H1 (cell line): ENCODE results near the gene CCL8. TPM values are rescaled to one million over a fixed set of nuclear protein-coding genes. Genes with fewer than 3 reads are reported as not detected.

ENCODE experiments used
- CTCF ChIA-PET: fragments of 300-600 bp; sonication (Branson Sonifier 250); formaldehyde crosslinking; loops from one replicate; lab custom pipeline; 2021; ENCODE audit not compliant: partially characterized antibody; lab: Charles Lee
- POLR2A ChIA-PET: fragments of 300-600 bp; sonication (Branson Sonifier 250); formaldehyde crosslinking; loops from one replicate; lab custom pipeline; 2021; ENCODE audit warnings: inconsistent platforms; ENCODE audit not compliant: partially characterized antibody; lab: Charles Lee
- DNase-seq, 2 experiments: peaks; one replicate each; pipeline versions ENCODE4 v3.0.0 to v3.0.0-alpha.2; 2010 to 2022; ENCODE audit warnings: low spot score in 2 of 2, low read depth in 1 of 2, mixed read lengths in 1 of 2
- FAIRE-seq: peaks from 2 replicates; lab custom pipeline; 2011; peaks lifted over from hg19 to GRCh38; lab: Jason Lieb, UNC
- H2AFZ ChIP-seq: 2 replicates; pipeline ENCODE4 v1.8.1; 2012; ENCODE audit warnings: low read length, inconsistent platforms
- H2AK5ac ChIP-seq: 2 replicates; pipeline ENCODE4 v1.6.1; 2013; ENCODE audit warnings: low read depth, low read length
- H2BK120ac ChIP-seq: replicated peaks from 2 replicates; pipeline ENCODE3; 2013; ENCODE audit warnings: low read depth, low read length, inconsistent platforms
- H2BK12ac ChIP-seq: 2 replicates; pipeline ENCODE4 v1.6.1; 2013; ENCODE audit warnings: low read depth, low read length
- H2BK15ac ChIP-seq: 2 replicates; pipeline ENCODE4 v1.6.1; 2013; ENCODE audit warnings: low read length
- H2BK20ac ChIP-seq: 2 replicates; pipeline ENCODE4 v1.6.1; 2013; ENCODE audit warnings: low read length
- H2BK5ac ChIP-seq: 2 replicates; pipeline ENCODE4 v1.6.1; 2013; ENCODE audit warnings: low read depth, low read length
- H3K14ac ChIP-seq: 2 replicates; pipeline ENCODE4 v1.6.1; 2013; ENCODE audit warnings: inconsistent platforms; ENCODE audit not compliant: insufficient read length
- H3K18ac ChIP-seq: 2 replicates; pipeline ENCODE4 v1.6.1; 2013; ENCODE audit warnings: low read length; ENCODE audit errors: extremely low read depth
- H3K23ac ChIP-seq: 2 replicates; pipeline ENCODE4 v1.6.1; 2013; ENCODE audit warnings: inconsistent platforms; ENCODE audit not compliant: insufficient read length
- H3K23me2 ChIP-seq: 2 replicates; pipeline ENCODE4 v1.6.1; 2013; ENCODE audit warnings: low read depth, low read length
- H3K27ac ChIP-seq: 2 replicates; pipeline ENCODE4 v1.6.1; 2011; ENCODE audit warnings: low read depth, low read length, inconsistent platforms
- H3K27me3 ChIP-seq, 4 experiments: replicated peaks in 1 of 4; 1 replicate in 1 of 4; 2 replicates in 3 of 4; pipeline versions ENCODE4 v1.6.1 to v1.8.1; 2011 to 2013; ENCODE audit warnings: low read length in 3 of 4, mild to moderate bottlenecking in 3 of 4, inconsistent platforms in 2 of 4, mixed read lengths in 2 of 4, moderate library complexity in 1 of 4; ENCODE audit not compliant: control insufficient read depth in 3 of 4, insufficient read depth in 3 of 4; ENCODE audit errors: extremely low read depth in 1 of 4
- H3K36me3 ChIP-seq, 4 experiments: 2 replicates each; pipeline versions ENCODE4 v1.6.1 to v1.8.1; 2011 to 2013; ENCODE audit warnings: mild to moderate bottlenecking in 4 of 4, low read length in 3 of 4, moderate library complexity in 2 of 4, control low read depth in 1 of 4, inconsistent platforms in 1 of 4; ENCODE audit not compliant: insufficient read depth in 4 of 4, control insufficient read depth in 2 of 4
- H3K4ac ChIP-seq: replicated peaks from 2 replicates; pipeline ENCODE3; 2013; ENCODE audit warnings: low read length, low read depth, mixed read lengths, inconsistent platforms; ENCODE audit not compliant: insufficient read length
- H3K4me1 ChIP-seq, 4 experiments: replicated peaks in 1 of 4; 1 replicate in 1 of 4; 2 replicates in 3 of 4; pipeline versions ENCODE4 v1.6.1 to v1.8.1; 2011 to 2013; ENCODE audit warnings: low read length in 3 of 4, inconsistent platforms in 2 of 4, mixed read lengths in 1 of 4; ENCODE audit not compliant: insufficient read depth in 4 of 4, control insufficient read depth in 3 of 4
- H3K4me2 ChIP-seq, 2 experiments: 2 replicates each; pipeline versions ENCODE4 v1.6.1 to v1.8.1; 2011 to 2013; ENCODE audit warnings: low read depth in 2 of 2, low read length in 2 of 2, control low read depth in 1 of 2, inconsistent platforms in 1 of 2, mild to moderate bottlenecking in 1 of 2; ENCODE audit not compliant: insufficient read depth in 1 of 2
- H3K4me3 ChIP-seq, 4 experiments: fragments of 200-600, 300-600 bp in 1 of 4; sonication (generic), shearing (Covaris generic), sonication (Bioruptor Twin) in 1 of 4; 2 replicates each; pipeline versions ENCODE4 v1.5.1 to v1.8.1; 2011 to 2016; ENCODE audit warnings: low read length in 4 of 4, low read depth in 3 of 4, control low read depth in 2 of 4, inconsistent platforms in 2 of 4, mild to moderate bottlenecking in 2 of 4, mixed read lengths in 1 of 4, moderate library complexity in 1 of 4; ENCODE audit not compliant: insufficient read depth in 2 of 4; ENCODE audit errors: extremely low read depth in 1 of 4
- H3K56ac ChIP-seq: replicated peaks from 2 replicates; pipeline ENCODE3; 2013; ENCODE audit warnings: low read depth, mild to moderate bottlenecking, mixed read lengths, low read length, inconsistent platforms; ENCODE audit not compliant: insufficient read length
- H3K79me1 ChIP-seq: 2 replicates; pipeline ENCODE4 v1.6.1; 2013; ENCODE audit warnings: low read depth, low read length, control low read depth
- H3K79me2 ChIP-seq, 2 experiments: 2 replicates each; pipeline versions ENCODE4 v1.6.1 to v1.8.1; 2012 to 2013; ENCODE audit warnings: low read length in 2 of 2, mild to moderate bottlenecking in 2 of 2, inconsistent platforms in 1 of 2; ENCODE audit not compliant: insufficient read depth in 2 of 2, control insufficient read depth in 1 of 2
- H3K9ac ChIP-seq, 4 experiments: replicated peaks in 1 of 4; 1 replicate in 1 of 4; 2 replicates in 3 of 4; pipeline versions ENCODE4 v1.6.1 to v1.8.1; 2011 to 2013; ENCODE audit warnings: low read depth in 3 of 4, low read length in 3 of 4, control low read depth in 2 of 4, mild to moderate bottlenecking in 2 of 4, moderate library complexity in 2 of 4, inconsistent platforms in 1 of 4; ENCODE audit errors: extremely low read depth in 1 of 4
- H3K9me3 ChIP-seq, 2 experiments: 2 replicates each; pipeline versions ENCODE4 v1.6.1 to v1.8.1; 2012 to 2013; ENCODE audit warnings: mild to moderate bottlenecking in 2 of 2, moderate library complexity in 2 of 2, control low read depth in 1 of 2, inconsistent platforms in 1 of 2, low read depth in 1 of 2, low read length in 1 of 2, mixed read lengths in 1 of 2; ENCODE audit not compliant: insufficient read depth in 2 of 2
- H4K20me1 ChIP-seq, 2 experiments: replicated peaks in 1 of 2; 2 replicates each; pipeline versions ENCODE3 to v1.8.1; 2011 to 2013; ENCODE audit warnings: inconsistent platforms in 2 of 2, low read length in 2 of 2, mild to moderate bottlenecking in 1 of 2; ENCODE audit not compliant: insufficient read depth in 2 of 2, control insufficient read depth in 1 of 2
- H4K5ac ChIP-seq: 2 replicates; pipeline ENCODE4 v1.6.1; 2013; ENCODE audit warnings: low read length, low read depth, mixed read lengths, inconsistent platforms; ENCODE audit not compliant: insufficient read length
- H4K8ac ChIP-seq: 2 replicates; pipeline ENCODE4 v1.8.0; 2013; ENCODE audit warnings: mild to moderate bottlenecking, moderate library complexity, low read length, inconsistent platforms; ENCODE audit not compliant: insufficient read depth; ENCODE audit errors: extremely low read depth
- H4K91ac ChIP-seq: replicated peaks from 2 replicates; pipeline ENCODE3; 2013; ENCODE audit warnings: low read length, mixed read lengths, inconsistent platforms; ENCODE audit not compliant: insufficient read length
- CBX8 ChIP-seq: fragments of 300-800, 300-1000 bp; sonication (generic); IDR thresholded peaks from 2 replicates; pipeline ENCODE4 v1.7.1; 2016; ENCODE audit warnings: low read depth, low read length, borderline replicate concordance
- E2F6 ChIP-seq: IDR thresholded peaks from 2 replicates; pipeline ENCODE4 v1.6.1; 2012; ENCODE audit warnings: inconsistent platforms
- EZH2 ChIP-seq: fragments of 200-600 bp; sonication (generic); IDR thresholded peaks from 2 replicates; pipeline ENCODE4 v1.7.1; 2012; ENCODE audit warnings: low read depth, mild to moderate bottlenecking, moderate library complexity, low read length, inconsistent platforms; ENCODE audit not compliant: severe bottlenecking
- GABPA ChIP-seq: IDR thresholded peaks from 2 replicates; pipeline ENCODE4 v1.6.1; 2011; ENCODE audit warnings: mild to moderate bottlenecking, low read length, moderate library complexity, borderline replicate concordance; ENCODE audit not compliant: insufficient read depth
- GTF2F1 ChIP-seq: IDR thresholded peaks from 2 replicates; pipeline ENCODE4 v1.6.1; 2012; ENCODE audit warnings: low read depth, low read length, improper control_type of control experiment, borderline replicate concordance
- HDAC6 ChIP-seq: IDR thresholded peaks from one replicate; pipeline ENCODE4 v1.7.1; 2012; ENCODE audit warnings: low read depth, mild to moderate bottlenecking, inconsistent platforms, low read length, moderate library complexity
- NRF1 ChIP-seq: IDR thresholded peaks from 2 replicates; pipeline ENCODE4 v1.6.1; 2011; ENCODE audit warnings: mild to moderate bottlenecking, low read depth, low read length, improper control_type of control experiment
- POLR2AphosphoS5 ChIP-seq: IDR thresholded peaks from 2 replicates; pipeline ENCODE4 v1.6.1; 2011; ENCODE audit warnings: low read depth, low read length
- POU5F1 ChIP-seq: IDR thresholded peaks from 2 replicates; pipeline ENCODE4 v1.6.1; 2011; ENCODE audit warnings: low read depth, mild to moderate bottlenecking, low read length, moderate library complexity
- RBBP5 ChIP-seq: IDR thresholded peaks from 2 replicates; pipeline ENCODE4 v1.7.1; 2012; ENCODE audit warnings: low read depth, mild to moderate bottlenecking, inconsistent platforms, low read length, moderate library complexity, borderline replicate concordance
- RXRA ChIP-seq: IDR thresholded peaks from 2 replicates; pipeline ENCODE4 v1.6.1; 2011; ENCODE audit warnings: low read depth, mild to moderate bottlenecking, low read length, moderate library complexity; ENCODE audit not compliant: insufficient read depth
- ZNF274 ChIP-seq: IDR thresholded peaks from 2 replicates; pipeline ENCODE4 v1.7.0; 2012; ENCODE audit warnings: low read length, borderline replicate concordance; ENCODE audit errors: extremely low read depth
- WGBS, 2 experiments: shearing (Covaris generic) in 1 of 2; methylation state at CpG; one replicate each; pipeline versions ENCODE4 v1.1.6 to v1.1.7; 2013 to 2015; ENCODE audit warnings: low lambda C conversion rate in 2 of 2, mixed read lengths in 2 of 2, inconsistent platforms in 1 of 2, low coverage in 1 of 2, missing lambda C conversion rate in 1 of 2; ENCODE audit not compliant: insufficient replicate concordance in 2 of 2, insufficient coverage in 1 of 2, insufficient read length in 1 of 2; ENCODE audit errors: extremely low coverage in 1 of 2, missing lambda C conversion rate in 1 of 2; 5-methylcytosine and 5-hydroxymethylcytosine counted together
- polyA plus RNA-seq, 7 experiments: library from polyadenylated mRNA; depleted of rRNA in 3 of 7; stranded (reverse) in 5 of 7; unstranded in 2 of 7; fragments of >200 nt in 5 of 7; fragments of 200-250 nt in 2 of 7; gene quantifications; 1 replicate in 5 of 7; 2 replicates in 1 of 7; 4 replicates in 1 of 7; pipeline versions ENCODE4 v1.2.1 to v1.2.3, GENCODE V29; 2011 to 2013; ENCODE audit warnings: missing spikeins in 2 of 7, mixed read lengths in 2 of 7
- total RNA-seq: library from RNA; stranded (reverse); fragmentation: NEBNext Ultra II Directional; extraction: Animal tissue kit (Norgen Biotek cat#: 25700); gene quantifications from 2 replicates; pipeline ENCODE4 v1.2.1, GENCODE V29; 2021

Gene CCL8
- total and polyA plus RNA-seq, 2 of the 8 experiments (the other 6 are each of a cell fraction or from before 2014, with no cell fraction given): not detected

GRCh38 chr17:34275881-34276280 lies 43.4 kb upstream of the CCL8 start:
- Histone ChIP-seq H2BK5ac (no peak overlapping the region), H4K8ac (no peak overlapping the region), H3K23ac (no peak overlapping the region), H3K27ac (no peak overlapping the region), H3K56ac (no peak overlapping the region), H2BK120ac (no peak overlapping the region), H4K20me1 (no peaks in the 10 kb centered on the region), H4K91ac (no peak overlapping the region), H3K4me3 (no peak overlapping the region), H2AK5ac (no peak overlapping the region), H3K4me2 (no peak overlapping the region), H3K14ac (no peak overlapping the region), H3K79me2 (no peaks in the 10 kb centered on the region), H4K5ac (no peak overlapping the region), H3K4me1 (no peaks in the 10 kb centered on the region; a peak in 1 of 7 replicates), H3K23me2 (no peaks in the 10 kb centered on the region), H2BK12ac (no peak overlapping the region), H2AFZ (no peak overlapping the region), H3K18ac (no peak overlapping the region), H3K27me3 (no peaks in the 10 kb centered on the region), H3K79me1 (no peaks in the 10 kb centered on the region), H2BK15ac (no peak overlapping the region), H3K9me3 (no peaks in the 10 kb centered on the region), H2BK20ac (no peak overlapping the region), H3K36me3 (no peaks in the 10 kb centered on the region), H3K4ac (no peak overlapping the region), H3K9ac (no peak overlapping the region)
- TF ChIP-seq EZH2: no peak
- no peak for TF ChIP-seq E2F6
- no peak for TF ChIP-seq GTF2F1
- no peak for TF ChIP-seq HDAC6
- no peak for TF ChIP-seq RXRA
- TF ChIP-seq ZNF274: no peak
- no peak for TF ChIP-seq NRF1
- no peak for TF ChIP-seq GABPA
- TF ChIP-seq POLR2AphosphoS5: no peak
- TF ChIP-seq RBBP5: no peak
- no peak for TF ChIP-seq CBX8
- TF ChIP-seq POU5F1: no peak
- DNase-seq: no peak
- WGBS, 2 experiments: 0% methylated on average over 1 of the region's 1 CpG; no CpG with 5 or more reads in 1 of the 2 experiments
- ChIA-PET CTCF (interaction anchor here (0.7 to 1.8 kb wide), 3 partner anchors 20 to 86 kb away, joined by 3 to 4 read pairs (median 3); no protein-coding TSS in a partner anchor), POLR2A (no interaction called here)
- FAIRE-seq: no peak
